HUES48 (cell line): Measurements from ENCODE around the gene PSEN2.
A peak's percentile ranks its signal among the peaks of the same experiment; 100 is the strongest.

Experiments used
- H3K27ac ChIP-seq: one replicate; pipeline ENCODE4 v1.7.0; 2013; ENCODE audit warnings: low read depth, low read length, inconsistent platforms
- H3K27me3 ChIP-seq: 2 replicates; pipeline ENCODE4 v1.6.1; 2013; ENCODE audit warnings: mild to moderate bottlenecking, low read length; ENCODE audit not compliant: control insufficient read depth, insufficient read depth
- H3K36me3 ChIP-seq: 2 replicates; pipeline ENCODE4 v1.6.1; 2013; ENCODE audit warnings: low read length; ENCODE audit not compliant: control insufficient read depth, insufficient read depth
- H3K4me1 ChIP-seq: 2 replicates; pipeline ENCODE4 v1.6.1; 2013; ENCODE audit warnings: mild to moderate bottlenecking, low read length; ENCODE audit not compliant: control insufficient read depth, insufficient read depth
- H3K4me3 ChIP-seq: 2 replicates; pipeline ENCODE4 v1.5.1; 2013; ENCODE audit warnings: mild to moderate bottlenecking, low read depth, low read length
- H3K9ac ChIP-seq: 2 replicates; pipeline ENCODE4 v1.6.1; 2013; ENCODE audit warnings: mild to moderate bottlenecking, low read depth, low read length, moderate library complexity
- H3K9me3 ChIP-seq: 2 replicates; pipeline ENCODE4 v1.6.1; 2013; ENCODE audit warnings: low read length; ENCODE audit not compliant: control insufficient read depth, insufficient read depth

Gene PSEN2

GRCh38 chr1:226865590-226865989, 4.8 kb upstream of the PSEN2 start:
- H3K9ac ChIP-seq, result no peak overlapping the region
- H3K36me3 ChIP-seq, result no peaks in the 10 kb centered on the region
- peaks cover 21% of the 10 kb centered on the region for H3K4me1 ChIP-seq
- H3K4me3 ChIP-seq, result no peak overlapping the region
- no peak overlapping the region for H3K27ac ChIP-seq
- no peaks in the 10 kb centered on the region for H3K9me3 ChIP-seq
- no peaks in the 10 kb centered on the region for H3K27me3 ChIP-seq

GRCh38 chr1:226867461-226868054, 2.9 kb upstream of the PSEN2 start:
- peaks cover 28% of the 10 kb centered on the region for H3K4me1 ChIP-seq
- H3K27ac ChIP-seq, result no peak overlapping the region
- no peaks in the 10 kb centered on the region for H3K9me3 ChIP-seq
- no peaks in the 10 kb centered on the region for H3K36me3 ChIP-seq
- no peak overlapping the region for H3K4me3 ChIP-seq
- no peak overlapping the region for H3K9ac ChIP-seq
- H3K27me3 ChIP-seq, result peaks cover 8% of the 10 kb centered on the region; the same call in 1 of the 2 replicates

- peaks cover 19% of the 10 kb centered on the region for H3K4me1 ChIP-seq
- no peaks in the 10 kb centered on the region for H3K36me3 ChIP-seq
- H3K27me3 ChIP-seq, result peaks cover 8% of the 10 kb centered on the region; the same call in 1 of the 2 replicates
- no peak overlapping the region for H3K4me3 ChIP-seq
- no peak overlapping the region for H3K27ac ChIP-seq
- no peak overlapping the region for H3K9ac ChIP-seq
- no peaks in the 10 kb centered on the region for H3K9me3 ChIP-seq
Measured at GRCh38 chr1:226868726-226869125, 1.7 kb upstream of the PSEN2 start.

- Histone ChIP-seq H3K9ac (no peak overlapping the region), H3K36me3 (no peaks in the 10 kb centered on the region), H3K4me3 (peak overlapping the region; percentile 79), H3K27me3 (peaks cover 8% of the 10 kb centered on the region; the same call in 1 of the 2 replicates), H3K4me1 (peaks cover 21% of the 10 kb centered on the region), H3K27ac (no peak overlapping the region), H3K9me3 (no peaks in the 10 kb centered on the region)
Measured at GRCh38 chr1:226870026-226870400, 403 bp upstream of the PSEN2 start.

GRCh38 chr1:226871636-226872327, 1.4 kb downstream of the PSEN2 start:
- H3K4me3 ChIP-seq, result peak overlapping the region; percentile 79
- H3K27ac ChIP-seq, result no peak overlapping the region
- H3K9me3 ChIP-seq, result no peaks in the 10 kb centered on the region
- no peaks in the 10 kb centered on the region for H3K36me3 ChIP-seq
- H3K4me1 ChIP-seq, result peaks cover 21% of the 10 kb centered on the region
- H3K27me3 ChIP-seq, result peaks cover 8% of the 10 kb centered on the region; the same call in 1 of the 2 replicates
- no peak overlapping the region for H3K9ac ChIP-seq

- Histone ChIP-seq H3K9me3 (no peaks in the 10 kb centered on the region), H3K4me1 (peaks cover 19% of the 10 kb centered on the region), H3K4me3 (no peak overlapping the region), H3K27ac (no peak overlapping the region), H3K27me3 (peaks cover 8% of the 10 kb centered on the region; the same call in 1 of the 2 replicates), H3K9ac (no peak overlapping the region), H3K36me3 (no peaks in the 10 kb centered on the region)
Measured at GRCh38 chr1:226872437-226872836, 2.0 kb downstream of the PSEN2 start.

GRCh38 chr1:226873771-226874578, 3.6 kb downstream of the PSEN2 start:
- Histone ChIP-seq H3K9me3 (no peaks in the 10 kb centered on the region), H3K27ac (no peak overlapping the region), H3K4me3 (no peak overlapping the region), H3K4me1 (peaks cover 12% of the 10 kb centered on the region), H3K9ac (no peak overlapping the region), H3K27me3 (peaks cover 8% of the 10 kb centered on the region; the same call in 1 of the 2 replicates), H3K36me3 (0 out of 2 replicates have a peak, but pooled peaks cover under 1% of the 10 kb centered on the region)

GRCh38 chr1:226874579-226875425, 4.4 kb downstream of the PSEN2 start:
- no peak overlapping the region for H3K4me3 ChIP-seq
- H3K4me1 ChIP-seq, result peaks cover 12% of the 10 kb centered on the region
- H3K27ac ChIP-seq, result no peak overlapping the region
- peaks cover 8% of the 10 kb centered on the region for H3K36me3 ChIP-seq
- H3K27me3 ChIP-seq, result peaks cover 8% of the 10 kb centered on the region; the same call in 1 of the 2 replicates
- H3K9ac ChIP-seq, result no peak overlapping the region
- no peaks in the 10 kb centered on the region for H3K9me3 ChIP-seq

- peaks cover 12% of the 10 kb centered on the region for H3K4me1 ChIP-seq
- no peaks in the 10 kb centered on the region for H3K9me3 ChIP-seq
- H3K9ac ChIP-seq, result no peak overlapping the region
- peaks cover 17% of the 10 kb centered on the region for H3K36me3 ChIP-seq
- H3K27me3 ChIP-seq, result peaks cover 8% of the 10 kb centered on the region; the same call in 1 of the 2 replicates
- H3K4me3 ChIP-seq, result no peak overlapping the region
- no peak overlapping the region for H3K27ac ChIP-seq
Measured at GRCh38 chr1:226875641-226876295, 5.4 kb downstream of the PSEN2 start.

GRCh38 chr1:226877669-226878068, 7.3 kb downstream of the PSEN2 start:
- Histone ChIP-seq H3K4me1 (peaks cover 5% of the 10 kb centered on the region; the same call in 1 of the 2 replicates), H3K36me3 (peaks cover 36% of the 10 kb centered on the region), H3K27ac (no peak overlapping the region), H3K9me3 (no peaks in the 10 kb centered on the region), H3K9ac (no peak overlapping the region), H3K4me3 (no peak overlapping the region), H3K27me3 (no peaks in the 10 kb centered on the region)
